Gastrocnemius medialis (tissue), 4 donors: ENCODE data around the gene ZNF276. TPM values are rescaled to one million over a fixed set of nuclear protein-coding genes. Genes with fewer than 3 reads are reported as not detected.
A peak's percentile ranks its signal among the peaks of the same experiment; 100 is the strongest.

Experiments used
- ATAC-seq, 2 donors: fragments of 150-250 bp; one replicate each; pipeline ENCODE4 v1.9.1; 2016
- DNase-seq, 2 donors: peaks; one replicate each; pipeline ENCODE4 v3.0.0-alpha.2; 2019
- H3K27ac ChIP-seq, 4 donors: fragments of 200-600 bp; sonication (generic); 1 replicate in 1 of 4; 2 replicates in 3 of 4; pipeline ENCODE4 v1.5.1; 2016 to 2018; ENCODE audit warnings: mild to moderate bottlenecking in 2 of 4, moderate library complexity in 1 of 4
- H3K27me3 ChIP-seq, 3 donors: fragments of 200-600 bp; sonication (generic) in 2 of 3; 1 replicate in 1 of 3; 2 replicates in 2 of 3; pipeline versions ENCODE4 v1.5.1 to v1.6.0; 2016 to 2019; ENCODE audit warnings: mild to moderate bottlenecking in 1 of 3, moderate library complexity in 1 of 3
- H3K36me3 ChIP-seq, 2 donors: fragments of 200-600 bp; sonication (generic) in 1 of 2; one replicate each; pipeline ENCODE4 v1.5.1; 2017 to 2018
- H3K4me1 ChIP-seq, 2 donors: fragments of 200-600 bp; sonication (generic) in 1 of 2; one replicate each; pipeline ENCODE4 v1.5.1; 2016 to 2017; ENCODE audit warnings: mild to moderate bottlenecking in 2 of 2
- H3K4me3 ChIP-seq, 4 donors: fragments of 200-600 bp; sonication (generic) in 3 of 4; 1 replicate in 1 of 4; 2 replicates in 3 of 4; pipeline ENCODE4 v1.5.1; 2016 to 2019; ENCODE audit warnings: mild to moderate bottlenecking in 2 of 4
- H3K9me3 ChIP-seq, 3 donors: fragments of 200-600 bp; sonication (generic) in 2 of 3; 1 replicate in 1 of 3; 2 replicates in 2 of 3; pipeline ENCODE4 v1.5.1; 2016 to 2019
- CTCF ChIP-seq, 5 experiments: fragments of 450-650 bp in 3 of 5; fragments of 200-600 bp in 2 of 5; sonication (generic) in 2 of 5; IDR thresholded peaks in 4 of 5; conservative IDR thresholded peaks in 1 of 5; 1 replicate in 4 of 5; 2 replicates in 1 of 5; pipeline ENCODE4 v1.5.1; 2016 to 2019; ENCODE audit warnings: antibody characterized with exemption in 5 of 5, mild to moderate bottlenecking in 3 of 5, moderate library complexity in 3 of 5
- POLR2A ChIP-seq, 2 donors: fragments of 450-650 bp; IDR thresholded peaks; one replicate each; pipeline ENCODE4 v1.6.1; 2017; ENCODE audit warnings: antibody characterized with exemption in 2 of 2, mild to moderate bottlenecking in 2 of 2, moderate library complexity in 2 of 2
- in situ Hi-C, 4 donors: fragments of 200-750 bp; cut with MboI; loops; one replicate each; pipeline versions ENCODE4 v1.15.0 to v1.8.0; 2017; ENCODE audit warnings: low sequenced_read_pairs in 4 of 4
- intact Hi-C: fragments of 100-400 bp; cut with DNase I; formaldehyde crosslinking; loops from one replicate; pipeline ENCODE4 v1.15.1; 2023; ENCODE audit warnings: low total_unique reads
- total RNA-seq, 4 donors: library from RNA; depleted of rRNA; stranded (reverse); fragments of >200 nt; gene quantifications; one replicate each; pipeline versions ENCODE4 v1.1.0 to v1.2.3, GENCODE V29; 2016

Gene ZNF276
- total RNA-seq, 4 donors from 2014 or later = 11.1 to 13.6 (median 11.5) TPM

- TF ChIP-seq POLR2A (IDR thresholded peaks at IDR 0.05) = no peak
- TF ChIP-seq CTCF (IDR thresholded peaks at IDR 0.05 in 4 of 5, conservative IDR thresholded peaks at IDR 0.05 in 1 of 5) = no peak
- Histone ChIP-seq H3K36me3 (peaks cover 0 to 4% of the 10 kb centered on the region in 2 donors), H3K4me3 (no peak overlapping the region), H3K27me3 (no peaks in the 10 kb centered on the region), H3K9me3 (no peaks in the 10 kb centered on the region), H3K27ac (no peak overlapping the region), H3K4me1 (peaks cover 14 to 17% of the 10 kb centered on the region in 2 donors)
- in situ Hi-C loops (no loop called here), intact Hi-C loops (no loop called here)
- DNase-seq = no peak
- no peak for ATAC-seq
These were observed 3.4 kb upstream of the ZNF276 start for GRCh38 chr16:89717688-89718505.

- intact Hi-C loops (loop anchor here (1.0 to 5.0 kb wide), 3 partner anchors 19 to 152 kb away; partner anchors contain the start of genes CHMP1A, SPATA2L, SPATA33 and TCF25), in situ Hi-C loops (no loop called here)
- TF ChIP-seq POLR2A (IDR thresholded peaks at IDR 0.05) (no peak), CTCF (IDR thresholded peaks at IDR 0.05 in 4 of 5, conservative IDR thresholded peaks at IDR 0.05 in 1 of 5) (no peak)
- ATAC-seq = peak; percentile 22 to 37
- peak in 1 of 2 donors; percentile 31 for DNase-seq
- Histone ChIP-seq H3K27ac (peak overlapping the region; percentile 85 to 99 (median 95)), H3K36me3 (peaks cover 0 to 27% of the 10 kb centered on the region in 2 donors), H3K4me3 (peak overlapping the region; percentile 67 to 92 (median 81)), H3K27me3 (no peaks in the 10 kb centered on the region), H3K4me1 (peaks cover 27 to 33% of the 10 kb centered on the region in 2 donors), H3K9me3 (no peaks in the 10 kb centered on the region)
These were observed 855 bp upstream of the ZNF276 start for GRCh38 chr16:89720551-89720812.

- H3K9me3 ChIP-seq = no peaks in the 10 kb centered on the region
- H3K27ac ChIP-seq = peak overlapping the region; percentile 85 to 99 (median 95)
- H3K4me1 ChIP-seq = peaks cover 27 to 33% of the 10 kb centered on the region in 2 donors
- ATAC-seq (peak; percentile 13 to 45), DNase-seq (peak in 1 of 2 donors; percentile 65)
- TF ChIP-seq POLR2A (IDR thresholded peaks at IDR 0.05) = no peak
- TF ChIP-seq CTCF (IDR thresholded peaks at IDR 0.05 in 4 of 5, conservative IDR thresholded peaks at IDR 0.05 in 1 of 5) = peak in 1 of 5 experiments; percentile 8
- in situ Hi-C loops (no loop called here), intact Hi-C loops (loop anchor here (1.0 to 5.0 kb wide), 3 partner anchors 35 to 151 kb away; partner anchors contain the start of genes CDK10, CHMP1A, SPATA33 and TCF25)
- H3K4me3 ChIP-seq = peak overlapping the region; percentile 67 to 92 (median 81)
- peaks cover 0 to 33% of the 10 kb centered on the region in 2 donors for H3K36me3 ChIP-seq
- no peaks in the 10 kb centered on the region for H3K27me3 ChIP-seq
These were observed 432 bp downstream of the ZNF276 start for GRCh38 chr16:89721546-89722391.

- intact Hi-C loops = loop anchor here (5.0 kb wide), 1 partner anchor 150 kb away; the partner anchor contains the start of gene TCF25
- Histone ChIP-seq H3K4me3 (peak overlapping the region; percentile 67 to 92 (median 81)), H3K27ac (peak overlapping the region; percentile 85 to 99 (median 95)), H3K27me3 (no peaks in the 10 kb centered on the region), H3K4me1 (peaks cover 27 to 33% of the 10 kb centered on the region in 2 donors), H3K36me3 (peaks cover 0 to 41% of the 10 kb centered on the region in 2 donors), H3K9me3 (no peaks in the 10 kb centered on the region)
- peak in 1 of 2 donors; percentile 48 for DNase-seq
- in situ Hi-C loops = no loop called here
- TF ChIP-seq POLR2A (IDR thresholded peaks at IDR 0.05) (no peak), CTCF (IDR thresholded peaks at IDR 0.05 in 4 of 5, conservative IDR thresholded peaks at IDR 0.05 in 1 of 5) (no peak)
- no peak for ATAC-seq
These were observed 1.3 kb downstream of the ZNF276 start for GRCh38 chr16:89722392-89723278.
